Skeletal muscle satellite cell (primary cell): Measurements from ENCODE around the gene HPCAL1.
"Not testable (repeated sequence)": the region's sequence is repeated elsewhere in the genome, so short reads cannot be mapped to it uniquely, and the experiment has no call there.

ENCODE experiments used
- H3K27me3 ChIP-seq: 2 replicates; pipeline ENCODE4 v1.7.0; 2013; ENCODE audit warnings: low read length; ENCODE audit not compliant: control insufficient read depth, insufficient read depth
- H3K36me3 ChIP-seq: 2 replicates; pipeline ENCODE4 v1.7.0; 2013; ENCODE audit warnings: mild to moderate bottlenecking, control low read depth, low read length; ENCODE audit not compliant: insufficient read depth
- H3K4me1 ChIP-seq: 2 replicates; pipeline ENCODE4 v1.7.0; 2013; ENCODE audit warnings: low read length; ENCODE audit not compliant: control insufficient read depth, insufficient read depth
- H3K4me2 ChIP-seq: 2 replicates; pipeline ENCODE4 v1.7.0; 2013; ENCODE audit warnings: mild to moderate bottlenecking, low read length
- H3K4me3 ChIP-seq: 2 replicates; pipeline ENCODE4 v1.7.0; 2013; ENCODE audit warnings: low read length
- H3K9ac ChIP-seq: 2 replicates; pipeline ENCODE4 v1.7.0; 2013; ENCODE audit warnings: mild to moderate bottlenecking, low read depth, low read length, moderate library complexity
- H3K9me3 ChIP-seq: replicated peaks from 2 replicates; pipeline ENCODE4 v1.7.0; 2013; ENCODE audit warnings: mild to moderate bottlenecking, control low read depth, low read length

Gene HPCAL1

GRCh38 chr2:10434886-10435819 lies 132.4 kb downstream of the HPCAL1 start:
- Histone ChIP-seq H3K9me3 (no peaks in the 10 kb centered on the region), H3K4me3 (no peak overlapping the region), H3K4me2 (no peak overlapping the region), H3K36me3 (peaks cover 19% of the 10 kb centered on the region), H3K27me3 (no peaks in the 10 kb centered on the region), H3K9ac (no peak overlapping the region), H3K4me1 (peaks cover 8% of the 10 kb centered on the region)

GRCh38 chr2:10435820-10436204 lies 133.1 kb downstream of the HPCAL1 start:
- Histone ChIP-seq H3K27me3 (no peaks in the 10 kb centered on the region), H3K9me3 (no peaks in the 10 kb centered on the region), H3K4me3 (no peak overlapping the region), H3K9ac (no peak overlapping the region), H3K4me1 (peaks cover 8% of the 10 kb centered on the region), H3K4me2 (no peak overlapping the region), H3K36me3 (peaks cover 25% of the 10 kb centered on the region)

- peaks cover 8% of the 10 kb centered on the region for H3K4me1 ChIP-seq
- no peaks in the 10 kb centered on the region for H3K9me3 ChIP-seq
- H3K4me2 ChIP-seq: no peak overlapping the region
- no peak overlapping the region for H3K9ac ChIP-seq
- H3K36me3 ChIP-seq: peaks cover 34% of the 10 kb centered on the region
- H3K27me3 ChIP-seq: no peaks in the 10 kb centered on the region
- H3K4me3 ChIP-seq: no peak overlapping the region
Measured at GRCh38 chr2:10436583-10437110, 133.9 kb downstream of the HPCAL1 start.

GRCh38 chr2:10437806-10438205 lies 135.1 kb downstream of the HPCAL1 start:
- Histone ChIP-seq H3K4me1 (no peaks in the 10 kb centered on the region), H3K9me3 (no peaks in the 10 kb centered on the region), H3K4me3 (no peak overlapping the region), H3K27me3 (no peaks in the 10 kb centered on the region), H3K4me2 (no peak overlapping the region), H3K36me3 (peaks cover 43% of the 10 kb centered on the region), H3K9ac (no peak overlapping the region)

- H3K36me3 ChIP-seq: peaks cover 52% of the 10 kb centered on the region
- no peak overlapping the region for H3K9ac ChIP-seq
- no peaks in the 10 kb centered on the region for H3K27me3 ChIP-seq
- H3K4me3 ChIP-seq: no peak overlapping the region
- no peaks in the 10 kb centered on the region for H3K4me1 ChIP-seq
- H3K9me3 ChIP-seq: no peaks in the 10 kb centered on the region
- H3K4me2 ChIP-seq: no peak overlapping the region
Measured at GRCh38 chr2:10438688-10439087, 136.0 kb downstream of the HPCAL1 start.

GRCh38 chr2:10439185-10439879 lies 136.6 kb downstream of the HPCAL1 start:
- Histone ChIP-seq H3K9ac (no peak overlapping the region), H3K36me3 (peaks cover 59% of the 10 kb centered on the region), H3K27me3 (no peaks in the 10 kb centered on the region), H3K4me2 (no peak overlapping the region), H3K9me3 (no peaks in the 10 kb centered on the region), H3K4me3 (no peak overlapping the region), H3K4me1 (no peaks in the 10 kb centered on the region)

- no peaks in the 10 kb centered on the region for H3K9me3 ChIP-seq
- H3K4me2 ChIP-seq: no peak overlapping the region
- H3K4me3 ChIP-seq: no peak overlapping the region
- no peaks in the 10 kb centered on the region for H3K4me1 ChIP-seq
- H3K9ac ChIP-seq: no peak overlapping the region
- H3K27me3 ChIP-seq: no peaks in the 10 kb centered on the region
- H3K36me3 ChIP-seq: peaks cover 64% of the 10 kb centered on the region
Measured at GRCh38 chr2:10439971-10440370, 137.3 kb downstream of the HPCAL1 start.

- H3K36me3 ChIP-seq: peaks cover 64% of the 10 kb centered on the region
- no peak overlapping the region for H3K4me2 ChIP-seq
- H3K9ac ChIP-seq: no peak overlapping the region
- H3K4me3 ChIP-seq: no peak overlapping the region
- no peaks in the 10 kb centered on the region for H3K27me3 ChIP-seq
- H3K4me1 ChIP-seq: peaks cover 8% of the 10 kb centered on the region
- no peaks in the 10 kb centered on the region for H3K9me3 ChIP-seq
Measured at GRCh38 chr2:10440736-10441135, 138.0 kb downstream of the HPCAL1 start.

GRCh38 chr2:10441948-10442347 lies 139.2 kb downstream of the HPCAL1 start:
- H3K4me2 ChIP-seq: no peak overlapping the region
- H3K4me1 ChIP-seq: peaks cover 18% of the 10 kb centered on the region
- H3K36me3 ChIP-seq: peaks cover 64% of the 10 kb centered on the region
- H3K4me3 ChIP-seq: no peak overlapping the region
- no peaks in the 10 kb centered on the region for H3K27me3 ChIP-seq
- no peak overlapping the region for H3K9ac ChIP-seq
- H3K9me3 ChIP-seq: no peaks in the 10 kb centered on the region

- not testable (repeated sequence) for H3K27me3 ChIP-seq, H3K4me2 ChIP-seq, H3K9me3 ChIP-seq, H3K4me3 ChIP-seq, H3K9ac ChIP-seq
- Histone ChIP-seq H3K4me1 (peaks cover 18% of the 10 kb centered on the region), H3K36me3 (peaks cover 64% of the 10 kb centered on the region)
Measured at GRCh38 chr2:10442469-10443126, 139.9 kb downstream of the HPCAL1 start.

GRCh38 chr2:10444463-10444862 lies 141.8 kb downstream of the HPCAL1 start:
- Histone ChIP-seq H3K4me2 (no peak overlapping the region), H3K9me3 (no peaks in the 10 kb centered on the region), H3K36me3 (peaks cover 52% of the 10 kb centered on the region), H3K4me1 (peaks cover 27% of the 10 kb centered on the region), H3K9ac (no peak overlapping the region), H3K4me3 (no peak overlapping the region), H3K27me3 (no peaks in the 10 kb centered on the region)
